GM18520 (cell line): ENCODE measurements around the gene GAD2.

ENCODE experiments used
- ATAC-seq: cut with Tn5 transposase; IDR thresholded peaks from one replicate; pipeline ENCODE4 v1.9.1; 2021; ENCODE audit not compliant: unreplicated experiment

The GAD2 gene

GRCh38 chr10:26216585-26217395 lies at the start of gene GAD2:
TSS of gene GAD2 (plus strand) at chr10:26216774. CDS start at chr10:26216810, 36 bp downstream.
- no peak for ATAC-seq

- no peak for ATAC-seq
Measured at GRCh38 chr10:26169466-26169865, 47.1 kb upstream of the GAD2 start.

GRCh38 chr10:26172131-26172530 lies 44.4 kb upstream of the GAD2 start:
- no peak for ATAC-seq

- no peak for ATAC-seq
Measured at GRCh38 chr10:26173837-26174236, 42.7 kb upstream of the GAD2 start.

GRCh38 chr10:26177341-26177740 lies 39.2 kb upstream of the GAD2 start:
- ATAC-seq = no peak

GRCh38 chr10:26194275-26194674 lies 22.3 kb upstream of the GAD2 start:
- no peak for ATAC-seq

- no peak for ATAC-seq
Measured at GRCh38 chr10:26197248-26197647, 19.3 kb upstream of the GAD2 start.

- no peak for ATAC-seq
Measured at GRCh38 chr10:26198119-26198518, 18.5 kb upstream of the GAD2 start.

GRCh38 chr10:26199841-26200240 lies 16.7 kb upstream of the GAD2 start:
- no peak for ATAC-seq

GRCh38 chr10:26205223-26205622 lies 11.4 kb upstream of the GAD2 start:
- no peak for ATAC-seq

GRCh38 chr10:26211781-26212444 lies 4.7 kb upstream of the GAD2 start:
- ATAC-seq = no peak

- no peak for ATAC-seq
Measured at GRCh38 chr10:26212511-26212910, 4.1 kb upstream of the GAD2 start.

GRCh38 chr10:26213157-26213800 lies 3.3 kb upstream of the GAD2 start:
- no peak for ATAC-seq

- no peak for ATAC-seq
Measured at GRCh38 chr10:26214004-26214403, 2.6 kb upstream of the GAD2 start.

- no peak for ATAC-seq
Measured at GRCh38 chr10:26214551-26215395, 1.8 kb upstream of the GAD2 start.

- no peak for ATAC-seq
Measured at GRCh38 chr10:26215396-26215934, 1.1 kb upstream of the GAD2 start.

GRCh38 chr10:26215935-26216584 lies 514 bp upstream of the GAD2 start:
- ATAC-seq = no peak

GRCh38 chr10:26217396-26218086 lies 967 bp downstream of the GAD2 start:
- ATAC-seq = no peak

- ATAC-seq = no peak
Measured at GRCh38 chr10:26219676-26220075, 3.1 kb downstream of the GAD2 start.

- no peak for ATAC-seq
Measured at GRCh38 chr10:26220901-26221300, 4.3 kb downstream of the GAD2 start.
